Jurkat, Clone E6-1 (cell line): ENCODE measurements around the gene PDE9A.

Source experiments
- DNase-seq: peaks from one replicate; pipeline ENCODE4 v3.0.0-alpha.2; 2011; ENCODE audit warnings: low read depth, low spot score
- H3K4me3 ChIP-seq: 2 replicates; pipeline ENCODE4 v1.5.1; 2011; ENCODE audit warnings: mild to moderate bottlenecking, low read length, control low read depth, moderate library complexity

Gene PDE9A

DNA sequence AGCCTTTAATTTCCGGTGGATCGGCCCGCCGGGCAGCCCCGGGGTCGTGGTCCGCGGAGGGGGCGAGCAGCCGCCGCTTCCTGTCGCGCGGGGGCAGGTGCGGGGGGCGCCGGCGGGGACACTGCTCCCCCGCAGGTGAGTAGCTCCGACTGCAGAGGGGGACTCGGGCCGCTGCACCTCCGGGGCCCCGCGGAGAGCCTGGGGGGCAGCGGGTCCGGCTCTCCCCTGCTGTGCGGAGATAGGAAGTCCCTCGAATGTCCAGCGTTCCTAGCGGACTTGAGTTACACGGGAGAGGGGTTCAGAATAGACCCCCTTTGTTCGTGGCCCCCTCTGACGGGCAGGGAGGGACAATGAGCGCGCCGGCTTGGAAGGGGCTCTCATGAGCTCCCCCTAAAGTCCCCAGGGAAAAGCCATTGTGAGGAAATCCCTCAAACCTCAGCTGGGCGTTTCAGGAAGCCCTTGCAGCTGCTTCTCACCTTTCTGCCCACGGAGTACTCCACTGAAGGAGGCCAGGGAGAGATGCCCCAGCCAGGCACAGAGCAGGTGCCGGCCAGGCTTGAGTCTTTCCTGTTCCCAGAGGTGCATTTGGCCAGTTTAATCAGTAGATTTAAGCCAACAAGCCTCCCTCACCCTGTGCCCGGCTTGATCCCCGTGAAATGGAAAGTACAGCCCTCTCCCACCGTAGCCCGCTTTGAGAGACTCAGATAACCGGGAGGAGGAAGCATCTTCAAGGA, 925 bp downstream of the PDE9A start:
- H3K4me3 ChIP-seq = peak overlapping the region; percentile 45

DNA sequence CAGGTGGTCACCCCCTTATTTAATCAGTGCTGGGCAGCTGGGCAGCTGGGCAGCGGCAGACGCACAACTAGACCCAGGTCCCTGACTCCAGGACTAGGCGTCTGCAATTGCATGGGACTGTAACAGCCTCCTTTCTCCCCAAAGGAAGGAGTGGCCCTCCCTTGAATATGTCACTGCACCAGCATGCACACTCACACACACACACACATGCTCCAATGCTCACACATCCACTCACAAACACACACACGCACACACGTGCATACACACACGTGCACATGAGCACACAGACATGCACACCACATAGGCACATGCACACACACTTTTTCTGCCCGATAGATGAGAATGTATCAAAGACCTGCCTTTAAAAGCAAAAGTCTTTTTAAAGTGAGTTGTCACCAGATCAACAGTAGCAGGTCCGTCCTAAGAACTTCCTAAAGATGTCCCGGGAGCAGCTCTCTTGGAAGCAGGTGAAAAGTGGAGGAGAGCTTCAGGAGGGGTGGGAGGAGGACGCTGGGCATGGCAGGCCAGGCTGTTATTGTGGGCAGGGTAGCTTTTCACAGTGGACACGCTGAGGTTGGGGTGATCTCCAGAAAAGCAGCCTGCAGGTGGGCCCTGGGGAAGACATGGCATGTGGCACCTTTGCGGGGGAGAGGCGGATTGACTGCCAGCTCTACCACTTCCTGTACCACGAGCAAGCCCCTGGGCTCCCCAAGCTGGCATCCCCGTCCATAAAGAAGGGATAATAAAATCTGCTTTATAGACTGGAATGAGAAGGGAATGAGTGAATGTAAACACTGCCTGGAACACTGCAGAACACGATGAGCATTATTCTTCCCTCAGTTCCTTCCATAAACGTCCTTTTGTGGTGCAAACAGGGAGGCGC, 1.7 kb downstream of the PDE9A start:
- no peak overlapping the region for H3K4me3 ChIP-seq
- DNase-seq = peak; percentile 54

More for the DNA sequence above, 925 bp downstream of the PDE9A start:
- DNase-seq = no peak

DNA sequence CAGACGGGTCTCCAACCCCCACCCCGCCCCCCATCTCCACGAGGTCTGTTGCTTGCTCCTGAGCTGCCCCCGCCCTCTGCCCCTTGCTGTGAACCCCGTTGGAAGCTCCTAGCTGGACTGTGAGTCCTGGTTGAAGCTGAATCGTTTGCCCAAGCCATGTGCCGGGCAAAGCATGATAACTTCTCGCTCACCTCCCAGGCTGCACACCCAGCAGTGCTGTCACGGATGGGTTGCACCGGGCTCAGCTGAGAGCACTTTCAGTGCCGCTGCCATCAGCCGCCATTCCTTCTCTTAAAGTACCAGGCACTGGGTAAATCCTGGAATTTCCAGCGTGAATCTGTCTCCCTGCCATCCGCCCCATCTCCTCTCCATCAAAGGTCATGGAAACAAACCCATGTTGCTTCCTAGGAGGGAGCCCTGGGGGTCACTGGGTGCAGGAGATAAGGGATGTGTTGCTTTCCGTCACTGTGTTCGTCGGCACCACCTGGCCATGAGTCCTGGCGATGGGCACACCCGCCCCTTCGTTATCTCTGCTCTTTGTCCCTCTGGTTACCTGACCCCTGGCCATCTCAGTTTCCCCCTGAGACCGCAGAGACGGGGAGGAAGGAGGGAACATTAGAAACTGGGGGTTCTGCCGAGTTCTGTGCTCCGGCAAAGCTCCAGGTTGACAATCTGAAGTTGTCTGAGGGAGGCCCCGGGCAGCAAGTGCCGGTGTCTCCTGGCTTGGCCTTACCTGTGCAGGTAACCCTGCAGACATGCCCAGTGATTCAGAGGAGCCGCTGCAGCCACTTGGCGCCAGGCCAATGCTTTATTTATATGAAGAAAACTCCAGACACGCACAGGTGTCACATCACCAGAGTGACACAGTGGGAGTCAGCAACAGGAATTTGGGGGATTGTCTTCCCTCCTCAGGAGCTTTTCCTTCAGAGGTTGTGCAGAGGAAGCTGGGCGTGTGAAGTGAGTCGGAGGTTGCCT, 2.7 kb downstream of the PDE9A start:
- DNase-seq = no peak
- H3K4me3 ChIP-seq = no peak overlapping the region

DNA sequence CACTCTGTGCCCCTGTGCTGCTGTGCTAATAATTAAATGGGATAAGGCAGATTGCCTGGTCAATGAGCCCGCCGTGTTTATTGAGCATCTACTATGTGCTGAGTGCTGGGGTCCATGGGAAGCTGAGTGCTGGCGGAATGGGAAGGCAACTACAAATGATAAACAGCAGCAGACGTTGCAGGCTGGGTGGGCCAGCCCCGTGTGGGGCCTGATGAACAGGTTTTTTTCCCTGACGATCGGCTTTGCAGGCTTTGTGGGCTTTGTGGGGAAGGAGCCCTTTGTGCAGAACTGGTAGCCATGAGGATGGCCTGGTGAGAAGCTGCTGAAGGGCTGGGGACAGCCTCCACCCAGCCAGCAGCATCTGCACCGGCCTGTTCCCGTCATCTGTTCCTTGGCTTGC, 3.5 kb downstream of the PDE9A start:
- no peak overlapping the region for H3K4me3 ChIP-seq

DNA sequence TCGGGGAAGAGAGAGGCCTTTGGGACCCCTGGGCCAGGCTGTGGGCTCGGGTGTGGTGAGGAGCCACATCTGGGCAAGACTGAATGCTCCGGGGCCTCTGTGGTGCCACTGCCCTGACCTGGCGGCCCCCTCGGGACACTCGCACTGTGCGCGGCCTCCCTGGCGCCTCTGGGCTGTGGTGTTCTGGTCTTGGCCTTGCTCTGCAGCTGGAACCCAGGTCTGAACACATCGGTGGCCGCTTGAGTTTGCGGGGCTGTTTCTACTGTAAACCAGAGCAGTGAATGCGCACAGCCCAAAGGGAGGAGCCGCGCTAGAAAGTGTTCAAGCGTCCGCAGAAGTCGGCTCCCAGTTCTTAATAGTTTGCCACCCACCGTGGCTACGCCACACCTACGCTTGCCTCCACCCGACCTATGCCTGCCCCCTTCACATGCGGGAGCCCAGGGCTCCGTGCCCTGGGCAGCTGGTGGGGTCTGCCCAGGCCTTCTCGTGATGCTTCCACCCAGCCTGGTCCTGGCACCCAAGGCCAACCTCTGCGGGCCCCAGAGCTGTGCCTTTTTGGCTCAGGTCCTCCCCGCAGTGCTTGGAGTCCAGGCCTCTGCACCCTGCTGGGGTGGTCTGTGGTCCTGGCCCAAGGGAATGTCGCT, 4.4 kb downstream of the PDE9A start:
- DNase-seq = no peak
- no peak overlapping the region for H3K4me3 ChIP-seq

More for the DNA sequence above, 3.5 kb downstream of the PDE9A start:
- no peak for DNase-seq

DNA sequence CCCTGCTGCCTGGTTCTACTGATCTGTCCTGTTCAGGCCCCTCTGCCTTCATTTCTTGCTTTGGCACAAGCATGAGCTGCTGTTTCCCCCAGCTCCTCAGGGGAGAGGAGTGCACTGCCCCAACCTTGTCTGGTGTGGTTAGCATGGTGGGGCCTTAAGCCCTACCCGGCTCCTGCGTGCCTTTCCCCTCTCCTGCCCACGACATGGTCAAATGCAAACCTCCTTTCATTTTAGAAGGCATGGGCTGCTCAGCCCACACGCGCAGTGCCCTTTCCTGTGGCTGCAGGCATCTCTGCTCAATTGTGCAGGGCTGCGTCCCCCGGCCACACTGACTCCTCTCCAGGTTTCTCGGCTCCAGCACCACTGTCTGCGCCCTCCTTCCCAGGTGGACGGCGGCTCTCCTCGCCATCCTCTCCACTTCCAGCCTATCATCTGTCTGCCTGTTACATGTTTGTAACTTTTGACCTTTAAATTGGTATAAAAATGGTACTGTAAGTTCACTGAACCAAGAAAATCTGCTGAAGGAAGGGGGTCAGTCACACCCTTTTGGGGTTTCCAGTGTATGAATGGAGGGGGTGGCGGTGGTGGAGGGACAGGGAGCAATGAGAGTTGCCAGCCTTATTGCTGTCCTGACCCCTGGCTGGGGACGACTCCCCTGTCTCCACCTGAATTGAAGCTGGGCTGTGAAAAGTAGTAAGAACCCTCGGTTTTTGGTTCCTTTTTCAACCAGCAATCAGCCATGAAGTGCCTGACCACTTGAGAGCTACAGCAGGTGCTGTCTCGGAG, 5.1 kb downstream of the PDE9A start:
- H3K4me3 ChIP-seq = no peak overlapping the region
- no peak for DNase-seq

DNA sequence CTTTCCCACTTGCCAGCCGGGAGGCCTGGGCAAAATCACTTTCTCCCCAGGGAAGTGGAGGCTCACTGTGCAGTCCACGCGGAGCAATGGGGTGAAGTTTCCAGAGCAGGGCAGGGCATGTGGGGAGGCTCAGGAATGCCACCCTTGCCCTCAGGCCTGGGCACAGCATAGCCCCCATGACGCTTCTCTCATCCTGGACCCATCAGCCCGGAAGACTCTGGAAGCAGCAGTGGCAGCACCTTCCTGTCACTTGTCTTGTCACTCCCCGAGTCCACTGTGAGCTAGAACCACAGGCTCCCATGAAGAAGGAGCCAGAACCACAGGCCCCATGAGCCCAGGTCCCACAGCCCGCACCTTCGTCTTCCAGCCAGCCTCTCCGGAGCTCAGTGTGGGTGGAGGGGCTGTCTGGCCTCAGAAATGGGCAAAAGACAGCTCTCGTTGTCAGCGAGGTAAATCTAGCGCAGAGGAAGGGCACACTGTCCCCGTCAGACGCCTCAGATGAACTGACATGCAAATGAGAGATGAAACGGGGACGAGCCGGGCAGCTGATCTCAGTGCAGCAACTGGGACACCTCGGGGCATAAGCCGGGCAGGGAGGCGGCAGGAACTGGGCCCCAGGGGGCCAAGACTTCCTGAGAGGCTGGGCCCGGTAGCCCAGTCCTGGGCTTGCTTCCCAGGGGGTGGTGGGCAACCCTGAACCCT, 6.1 kb downstream of the PDE9A start:
- no peak overlapping the region for H3K4me3 ChIP-seq
- no peak for DNase-seq

DNA sequence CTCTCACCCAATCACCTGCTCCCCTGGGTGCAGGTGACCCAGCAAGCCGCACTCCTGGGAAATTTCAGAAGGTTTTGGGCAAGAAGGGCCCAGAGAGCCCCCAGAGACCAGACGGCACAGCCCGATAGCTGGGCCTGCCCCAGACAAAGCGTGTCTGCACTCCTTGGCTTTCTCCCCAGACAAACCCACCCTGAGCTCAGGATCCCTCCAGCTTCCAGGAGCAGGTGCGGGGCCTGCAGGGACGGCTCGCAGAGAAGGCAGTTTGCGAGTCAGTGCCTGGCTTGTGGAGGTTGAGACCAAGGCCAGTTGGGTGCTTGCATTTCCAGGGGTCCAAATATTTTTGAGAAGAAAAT, 6.7 kb downstream of the PDE9A start:
- no peak overlapping the region for H3K4me3 ChIP-seq

DNA sequence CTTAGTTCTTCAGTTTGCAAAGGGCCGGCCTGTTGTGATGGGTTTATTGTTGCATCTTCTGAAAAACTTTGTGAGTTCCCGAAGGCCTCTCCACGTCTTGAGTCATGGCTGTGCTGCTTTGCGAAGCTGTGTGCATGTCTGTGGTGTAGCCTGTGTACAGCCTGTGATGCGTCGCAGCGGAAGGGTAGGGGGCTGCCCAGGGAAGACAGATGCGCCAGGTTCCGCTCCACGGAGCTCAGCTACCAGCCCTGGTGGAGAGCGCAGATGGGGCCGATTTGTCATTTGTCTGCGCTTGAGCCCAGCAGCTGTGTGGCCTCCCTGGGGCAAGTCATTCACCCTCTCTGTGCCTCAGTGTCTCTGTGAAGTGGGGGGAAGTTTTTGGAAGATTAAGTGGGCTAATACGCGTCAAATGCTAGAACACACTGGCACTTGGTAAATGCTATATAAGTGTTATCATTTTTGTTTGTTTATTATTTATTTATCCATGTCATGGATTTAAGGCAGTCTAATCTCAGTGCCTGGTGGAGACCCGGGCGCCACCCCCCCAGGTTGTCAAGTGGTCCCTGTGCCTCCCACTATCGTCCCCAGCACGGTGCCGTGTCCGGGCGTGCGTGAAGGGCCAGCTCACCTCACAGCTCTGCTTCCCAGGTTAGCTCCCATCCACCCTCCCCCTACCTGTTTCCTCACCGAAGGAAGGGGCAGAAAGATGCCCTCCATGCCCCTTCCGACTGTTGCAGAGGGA, 8.4 kb downstream of the PDE9A start:
- H3K4me3 ChIP-seq = no peak overlapping the region
- DNase-seq = no peak

More for the DNA sequence above, 6.7 kb downstream of the PDE9A start:
- DNase-seq = no peak

DNA sequence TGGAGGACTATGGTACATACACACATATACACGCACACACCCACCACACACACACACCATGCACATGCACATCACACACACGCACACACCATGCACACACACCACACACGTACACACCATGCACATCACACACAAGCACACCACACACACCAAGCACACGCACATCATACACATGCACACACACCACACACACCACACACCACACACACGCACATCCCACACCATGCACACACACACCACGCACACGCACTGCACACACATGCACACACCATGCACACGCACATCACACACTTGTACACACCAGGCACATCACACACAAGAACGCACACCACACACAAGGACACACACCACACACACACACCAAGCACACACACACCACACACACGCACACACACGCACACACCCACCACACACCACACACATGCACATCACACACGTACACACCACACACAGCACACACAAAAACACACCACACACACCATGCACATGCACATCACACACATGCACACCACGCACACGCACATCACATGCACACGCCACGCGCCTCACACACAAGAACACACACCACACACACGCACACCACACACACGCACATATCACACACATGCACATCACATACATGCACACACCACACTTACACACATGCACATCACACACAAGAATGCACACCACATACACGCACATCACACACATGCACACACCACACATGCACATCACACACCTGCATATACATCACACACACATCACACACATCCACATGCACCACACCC, 9.2 kb downstream of the PDE9A start:
- H3K4me3 ChIP-seq = no peak overlapping the region
- no peak for DNase-seq

DNA sequence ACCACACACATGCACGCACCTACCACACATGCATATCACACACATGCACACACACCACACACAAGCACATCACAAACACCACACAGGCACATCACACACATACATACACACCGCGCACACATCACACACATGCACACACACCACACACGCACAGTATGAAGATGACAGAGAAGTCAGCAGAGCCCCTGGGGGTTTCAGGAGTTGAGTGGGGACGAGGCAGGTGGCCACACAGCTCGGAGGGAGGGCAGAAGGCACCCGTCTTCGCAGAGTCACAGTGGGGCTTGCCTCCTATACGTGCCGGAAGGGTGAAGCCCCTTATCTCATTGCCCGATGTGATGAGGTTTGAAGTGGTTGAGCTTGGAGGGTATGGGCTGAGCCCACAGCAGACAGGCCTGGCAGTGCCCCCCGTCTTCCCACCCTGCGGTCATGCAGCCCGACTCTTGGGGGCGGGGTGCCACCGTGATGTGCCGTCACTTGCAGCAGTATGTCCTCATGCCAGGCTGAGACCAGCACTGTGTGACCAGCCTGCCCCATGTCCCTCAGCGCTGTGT, 9.9 kb downstream of the PDE9A start:
- no peak for DNase-seq
- H3K4me3 ChIP-seq = no peak overlapping the region

DNA sequence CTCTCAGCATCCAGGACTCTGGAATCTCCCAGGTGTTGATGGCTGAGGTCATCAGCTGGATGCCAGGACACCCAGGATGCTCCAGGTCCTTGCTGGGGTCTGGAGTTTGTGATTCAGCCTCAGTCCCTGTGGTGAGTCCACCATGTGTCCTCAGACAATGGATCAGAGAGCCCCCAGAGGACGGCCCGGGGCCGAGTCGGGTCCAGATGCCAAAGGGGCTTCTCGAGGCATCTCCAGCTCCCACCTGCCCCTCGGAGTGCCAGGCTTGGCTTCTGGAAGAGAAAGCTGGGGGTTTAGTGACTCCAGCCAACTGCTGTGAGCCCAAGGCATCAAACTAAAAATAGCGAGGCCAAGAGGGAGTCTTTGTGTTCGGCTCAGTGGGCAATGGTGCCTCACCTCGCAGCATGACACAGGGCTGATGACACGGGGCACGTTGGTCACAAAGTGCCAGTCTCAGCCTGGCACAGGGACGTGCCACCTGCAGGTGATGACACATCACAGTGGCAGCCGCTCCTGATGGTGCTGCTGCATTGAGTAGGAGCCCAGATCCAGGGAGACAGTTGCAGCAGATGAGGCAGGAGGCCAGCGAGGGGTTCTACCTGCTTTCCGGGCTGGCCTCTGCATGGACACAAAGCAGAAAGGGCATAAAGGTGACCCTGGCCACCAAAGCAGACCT, 10.6 kb downstream of the PDE9A start:
- no peak for DNase-seq
- no peak overlapping the region for H3K4me3 ChIP-seq

DNA sequence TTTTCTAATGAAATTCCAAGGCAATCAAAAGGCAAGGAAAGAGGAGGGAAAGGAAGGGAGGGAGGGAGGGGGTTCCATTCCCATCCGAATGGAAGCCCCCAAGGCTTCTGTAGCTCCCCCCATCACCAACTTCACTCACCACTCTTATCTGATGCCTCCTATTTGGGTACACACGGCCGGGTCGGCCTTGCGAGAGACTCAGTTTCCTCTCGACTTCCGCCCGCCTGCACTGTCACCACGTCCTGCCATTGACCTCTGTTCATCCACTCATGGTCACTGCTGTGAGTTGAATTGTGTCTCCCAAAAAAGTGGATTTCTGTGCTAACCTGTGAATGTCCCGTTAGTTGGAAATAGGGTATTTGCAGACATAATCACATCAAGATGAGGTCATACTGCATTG, 11.2 kb downstream of the PDE9A start:
- H3K4me3 ChIP-seq = no peak overlapping the region

DNA sequence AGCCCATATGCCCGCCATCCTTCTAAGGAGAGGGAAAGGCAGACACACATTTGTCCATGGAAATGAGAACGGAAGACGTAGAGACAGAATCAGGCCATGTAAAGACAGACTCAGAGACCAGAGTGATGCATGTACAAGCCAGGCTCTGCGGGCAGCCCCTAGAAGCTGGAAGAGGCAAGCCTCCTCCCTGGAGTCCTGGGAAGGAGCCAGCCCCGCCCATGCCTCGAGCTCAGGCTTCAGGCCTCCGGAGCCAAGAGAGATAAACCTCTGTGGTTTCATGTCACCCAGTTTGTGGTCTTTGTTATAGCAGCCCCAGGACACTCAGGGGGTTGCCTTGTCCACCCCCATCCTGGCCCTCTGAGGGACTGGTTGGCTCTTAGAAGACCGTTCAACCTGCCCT, 11.6 kb downstream of the PDE9A start:
- DNase-seq = no peak
- H3K4me3 ChIP-seq = no peak overlapping the region

More for the DNA sequence above, 11.2 kb downstream of the PDE9A start:
- no peak for DNase-seq

DNA sequence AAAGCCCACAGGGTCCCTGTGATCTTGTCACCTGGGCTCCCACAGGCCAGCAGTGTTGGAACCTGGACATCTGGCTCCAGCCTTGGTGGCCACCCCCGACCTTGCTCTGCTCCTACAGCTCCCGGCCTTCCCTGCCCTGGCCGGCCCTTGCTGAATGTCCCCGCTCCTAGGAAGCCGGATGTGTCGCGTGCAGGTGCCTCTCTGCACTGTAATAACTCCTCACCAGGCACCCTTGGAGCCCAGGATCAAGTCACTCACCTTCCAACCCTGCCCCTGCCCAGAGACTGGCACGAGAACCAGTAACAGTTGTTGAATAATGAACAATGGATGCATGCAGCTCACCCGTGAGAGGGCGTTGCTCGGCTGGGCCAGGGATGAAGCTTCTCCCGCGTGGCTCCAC, 12.1 kb downstream of the PDE9A start:
- DNase-seq = no peak
- H3K4me3 ChIP-seq = no peak overlapping the region
